Heart right ventricle (tissue), 16 donors: ENCODE data around the gene CACNA2D2. TPM values are rescaled to one million over a fixed set of nuclear protein-coding genes. Genes with fewer than 3 reads are reported as not detected.

Experiments
- ATAC-seq, 8 donors: fragments of 200-7000 bp; cut with Tn5 transposase; one replicate each; pipeline ENCODE4 v1.9.1; 2020; ENCODE audit warnings: mild to moderate bottlenecking in 8 of 8, moderate library complexity in 8 of 8, moderate number of reproducible peaks in 1 of 8
- DNase-seq, 2 donors: peaks; one replicate each; pipeline ENCODE4 v3.0.0-alpha.2; 2020
- H3K27ac ChIP-seq, 10 donors: fragments of 200-600 bp; sonication (generic) in 2 of 10; one replicate each; pipeline versions ENCODE4 v1.5.0 to v1.8.0; 2020 to 2022; ENCODE audit warnings: mild to moderate bottlenecking in 3 of 10
- H3K27me3 ChIP-seq, 7 donors: fragments of 200-600 bp; one replicate each; pipeline ENCODE4 v1.8.0; 2021 to 2022; ENCODE audit warnings: mild to moderate bottlenecking in 2 of 7
- H3K36me3 ChIP-seq, 9 donors: fragments of 200-600 bp; sonication (generic) in 1 of 9; one replicate each; pipeline versions ENCODE4 v1.5.0 to v1.8.0; 2020 to 2022; ENCODE audit warnings: mild to moderate bottlenecking in 2 of 9
- H3K4me1 ChIP-seq, 9 donors: fragments of 200-600 bp; sonication (generic) in 1 of 9; one replicate each; pipeline versions ENCODE4 v1.5.0 to v1.8.0; 2020 to 2022; ENCODE audit warnings: mild to moderate bottlenecking in 4 of 9
- H3K4me3 ChIP-seq, 10 donors: fragments of 200-600 bp; sonication (generic) in 2 of 10; one replicate each; pipeline versions ENCODE4 v1.5.0 to v1.8.0; 2020 to 2022; ENCODE audit warnings: mild to moderate bottlenecking in 7 of 10, moderate library complexity in 2 of 10
- H3K9me3 ChIP-seq, 11 donors: fragments of 200-600 bp in 10 of 11; sonication (generic) in 2 of 11; one replicate each; pipeline versions ENCODE4 v1.5.0 to v1.8.0; 2013 to 2022; ENCODE audit warnings: mild to moderate bottlenecking in 2 of 11, control low read depth in 1 of 11, moderate library complexity in 1 of 11
- WGBS, 2 donors: extraction: QIAGEN DNeasy Blood & Tissue Kit; methylation state at CpG; one replicate each; pipeline ENCODE4 v1.1.7; 2013; ENCODE audit warnings: inconsistent platforms in 1 of 2; 5-methylcytosine and 5-hydroxymethylcytosine counted together
- intact Hi-C, 10 donors: fragments of 100-400 bp; cut with DNase I; formaldehyde crosslinking; loops; one replicate each; pipeline versions ENCODE4 v1.11.1 to v1.14.2; 2022
- polyA plus RNA-seq, 2 donors: library from polyadenylated mRNA; stranded (reverse); fragments of 200-250 nt; gene quantifications; one replicate each; pipeline ENCODE4 v1.2.3, GENCODE V29; 2013
- total RNA-seq, 10 donors: library from RNA; stranded (reverse); fragmentation: NEBNext Ultra II Directional in 3 of 10; extraction: Animal tissue kit (Norgen Biotek cat#: 25700) in 3 of 10; gene quantifications; one replicate each; pipeline versions ENCODE4 v1.2.1 to v1.2.4, GENCODE V29; 2021 to 2023
- TF ChIP-seq, protein P1 (sequence below), 9 donors: fragments of 200-600 bp; sonication (generic) in 2 of 9; IDR thresholded peaks; one replicate each; pipeline versions ENCODE4 v1.5.0 to v1.8.0; 2021 to 2022; ENCODE audit warnings: antibody characterized with exemption in 9 of 9, mild to moderate bottlenecking in 5 of 9, moderate library complexity in 1 of 9
- donor health status: Arrhythmogenic right ventricular cardiomyopathy.
- donor health status: ischemic (EF 13 %, LVEDD 7.1; RV severe dilation, severe dysfunction).
- donor health status: healthy with polysubstance abuse.
- donor health status: DM: no; HTN: yes; CAD: no.
- donor health status: DM: no; HTN: no; CAD: no.
- donor health status: ischemic (EF 25% LVEDD 6.9; RV normal size, moderate dysfunction).
- donor health status: ischemic (EF 25% LVEDD 5.7; RV mildly dilated, moderate dysfunction).
- donor health status: healthy.
- donor health status: DM: yes; HTN: yes; CAD: no.
- donor health status: Ischemic cardiomyopathy.
- donor health status: ischemic (EF 35%, LVEDD 5.7; RV mildly dilated, moderate dysfunction).
- donor health status: nonischemic (EF 11% LVEDD 7.7; RV severe dilation, severe dysfunction).
- donor health status: DM: yes; HTN: yes; CAD: no.
- donor health status: PGD.
- donor health status: ischemic (EF 29% LVEDD 5.4; RV normal size, mild dysfunction).
- donor health status: nonischemic (EF 23%, LVEDD 6.1; RV moderate dilation, normal function).

CACNA2D2 gene
- total and polyA plus RNA-seq, 12 donors = 0.42 to 3.9 (median 2.4) TPM

DNA sequence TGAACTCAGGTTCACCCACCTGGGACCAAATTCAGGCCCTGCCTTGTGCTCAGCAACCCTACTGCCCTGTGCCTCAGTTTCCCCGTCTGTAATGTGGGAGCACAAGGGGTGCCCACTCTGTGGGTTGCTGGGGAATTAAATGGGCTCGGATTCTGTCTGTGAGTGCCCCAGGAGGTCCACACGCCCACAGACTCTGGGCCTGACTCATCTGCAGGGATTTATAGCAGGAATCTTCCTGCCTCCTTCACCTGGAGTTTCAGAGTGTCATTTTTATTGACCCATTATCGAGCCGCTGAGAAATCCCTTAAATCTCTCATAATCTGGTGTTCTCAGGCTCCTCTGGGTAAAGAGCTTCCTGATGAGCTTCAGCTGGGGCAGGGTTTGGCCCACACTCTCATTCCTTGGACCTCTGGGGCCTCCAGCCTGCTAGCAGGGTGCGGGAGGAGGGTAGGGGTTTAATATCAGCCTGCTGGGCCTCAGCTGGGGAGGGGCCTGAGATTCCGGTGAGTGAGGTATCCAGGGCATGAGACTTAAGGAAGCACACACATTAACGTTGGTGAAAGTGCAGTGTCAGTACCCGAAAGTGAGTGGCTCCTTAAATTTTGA is 47.7 kb upstream of the CACNA2D2 start:
- Histone ChIP-seq H3K4me1 (no peaks in the 10 kb centered on the region), H3K27ac (no peak overlapping the region), H3K4me3 (no peak overlapping the region), H3K27me3 (no peaks in the 10 kb centered on the region), H3K36me3 (no peaks in the 10 kb centered on the region), H3K9me3 (no peaks in the 10 kb centered on the region)
- intact Hi-C loops = loop anchor here in 1 of 10 donors (5.0 kb wide), 1 partner anchor 204 kb away; the partner anchor contains the start of gene ZMYND10
- ATAC-seq (no peak), DNase-seq (no peak)
- WGBS, 2 donors = 66% methylated on average over 9 of the region's 9 CpGs
- TF ChIP-seq, protein P1, sequence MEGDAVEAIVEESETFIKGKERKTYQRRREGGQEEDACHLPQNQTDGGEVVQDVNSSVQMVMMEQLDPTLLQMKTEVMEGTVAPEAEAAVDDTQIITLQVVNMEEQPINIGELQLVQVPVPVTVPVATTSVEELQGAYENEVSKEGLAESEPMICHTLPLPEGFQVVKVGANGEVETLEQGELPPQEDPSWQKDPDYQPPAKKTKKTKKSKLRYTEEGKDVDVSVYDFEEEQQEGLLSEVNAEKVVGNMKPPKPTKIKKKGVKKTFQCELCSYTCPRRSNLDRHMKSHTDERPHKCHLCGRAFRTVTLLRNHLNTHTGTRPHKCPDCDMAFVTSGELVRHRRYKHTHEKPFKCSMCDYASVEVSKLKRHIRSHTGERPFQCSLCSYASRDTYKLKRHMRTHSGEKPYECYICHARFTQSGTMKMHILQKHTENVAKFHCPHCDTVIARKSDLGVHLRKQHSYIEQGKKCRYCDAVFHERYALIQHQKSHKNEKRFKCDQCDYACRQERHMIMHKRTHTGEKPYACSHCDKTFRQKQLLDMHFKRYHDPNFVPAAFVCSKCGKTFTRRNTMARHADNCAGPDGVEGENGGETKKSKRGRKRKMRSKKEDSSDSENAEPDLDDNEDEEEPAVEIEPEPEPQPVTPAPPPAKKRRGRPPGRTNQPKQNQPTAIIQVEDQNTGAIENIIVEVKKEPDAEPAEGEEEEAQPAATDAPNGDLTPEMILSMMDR (IDR thresholded peaks at IDR 0.05) = no peak

DNA sequence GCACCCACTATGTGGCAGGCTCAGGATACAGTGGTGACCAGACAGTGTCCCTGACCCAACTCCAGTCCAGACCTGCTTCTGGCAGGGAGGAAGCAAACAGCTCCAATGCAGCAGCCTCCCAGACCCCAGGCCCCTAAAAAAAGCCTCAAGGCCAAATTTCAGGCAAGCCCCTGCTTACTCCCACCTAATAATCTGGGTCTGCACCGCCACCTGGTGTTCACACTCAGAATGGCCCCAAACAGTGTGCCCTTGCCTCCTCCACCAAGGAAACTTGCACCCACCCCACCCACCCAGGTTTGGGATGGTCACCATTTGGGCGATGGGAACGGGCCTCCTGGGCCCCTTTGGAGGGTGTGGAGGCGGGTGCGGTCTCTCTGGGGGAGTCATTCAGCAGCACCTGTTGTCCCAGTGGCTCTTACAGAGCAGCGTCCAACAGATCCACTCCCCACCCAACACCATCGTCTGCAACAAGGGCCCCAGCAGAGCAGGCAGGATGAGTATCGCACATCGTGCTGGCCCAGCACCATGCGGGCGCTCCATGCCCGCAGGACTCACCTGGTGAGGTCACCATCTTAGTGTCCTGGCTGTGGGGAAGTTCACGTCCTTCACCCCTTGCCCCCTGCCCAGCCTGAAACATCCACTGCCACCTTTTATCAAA is 46.8 kb upstream of the CACNA2D2 start:
- Histone ChIP-seq H3K4me3 (no peak overlapping the region), H3K9me3 (no peaks in the 10 kb centered on the region), H3K36me3 (no peaks in the 10 kb centered on the region), H3K4me1 (no peaks in the 10 kb centered on the region), H3K27ac (no peak overlapping the region), H3K27me3 (no peaks in the 10 kb centered on the region)
- intact Hi-C loops = loop anchor here in 1 of 10 donors (5.0 kb wide), 1 partner anchor 203 kb away; the partner anchor contains the start of gene ZMYND10
- ATAC-seq (peak; percentile 14 to 69 (median 50)), DNase-seq (peak; percentile 54 to 57)
- whole genome bisulfite sequencing, 2 donors = 44 to 49% methylated on average over 11 to 13 of the region's 13 CpGs
- TF ChIP-seq, protein P1 (IDR thresholded peaks at IDR 0.05) = peak; percentile 63 to 85 (median 82)

DNA sequence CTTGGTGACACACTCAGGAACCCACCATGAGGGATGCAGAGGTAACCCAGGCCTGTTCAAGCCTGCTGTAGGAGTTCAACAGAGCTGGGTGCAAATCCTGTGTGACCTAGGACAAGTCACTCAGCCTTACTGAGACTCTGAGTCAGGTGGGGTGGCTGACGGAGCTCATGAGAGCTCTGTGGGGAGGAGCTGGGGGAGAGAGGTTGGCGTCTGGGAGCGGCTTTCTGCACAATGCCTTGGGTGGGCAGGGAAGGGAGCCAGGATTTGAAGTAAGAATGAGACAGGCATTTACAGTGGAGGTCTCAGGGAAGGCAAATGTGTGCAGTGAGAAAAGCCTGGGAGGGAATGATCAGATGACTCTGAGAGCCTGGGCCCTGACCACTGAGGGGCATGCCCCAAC is 45.8 kb upstream of the CACNA2D2 start:
- no peaks in the 10 kb centered on the region for H3K9me3 ChIP-seq
- intact Hi-C loops = loop anchor here in 1 of 10 donors (10.0 kb wide), 1 partner anchor 174 kb away; no protein-coding TSS in a partner anchor
- WGBS, 2 donors = 90 to 96% methylated on average over 3 of the region's 3 CpGs
- no peak overlapping the region for H3K4me3 ChIP-seq
- ATAC-seq (no peak), DNase-seq (no peak)
- no peaks in the 10 kb centered on the region for H3K36me3 ChIP-seq
- H3K27me3 ChIP-seq = no peaks in the 10 kb centered on the region
- no peaks in the 10 kb centered on the region for H3K4me1 ChIP-seq
- no peak overlapping the region for H3K27ac ChIP-seq
- TF ChIP-seq, protein P1 (IDR thresholded peaks at IDR 0.05) = no peak

DNA sequence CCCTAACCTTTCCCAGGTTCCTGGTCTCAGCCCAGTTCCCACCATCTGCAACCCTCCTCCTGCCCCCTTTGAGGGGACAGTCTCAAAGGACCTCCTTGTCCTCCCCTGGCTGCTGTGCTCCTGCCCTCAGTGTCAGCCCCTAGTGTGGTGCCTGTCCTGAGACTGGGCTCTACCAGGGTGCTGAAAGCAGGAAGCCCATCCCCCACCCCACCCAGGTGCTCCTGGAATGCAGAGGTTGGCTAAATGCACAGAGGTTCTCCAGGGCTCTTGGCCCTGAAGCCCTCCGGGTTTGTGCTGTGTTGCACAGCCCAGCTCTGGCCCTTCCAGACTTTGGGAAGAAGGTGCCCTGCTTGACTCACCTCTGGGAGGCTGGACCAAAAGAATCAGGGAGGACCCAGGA is 42.3 kb upstream of the CACNA2D2 start:
- no peaks in the 10 kb centered on the region for H3K4me1 ChIP-seq
- H3K27ac ChIP-seq = no peak overlapping the region
- no peaks in the 10 kb centered on the region for H3K9me3 ChIP-seq
- H3K27me3 ChIP-seq = no peaks in the 10 kb centered on the region
- H3K4me3 ChIP-seq = no peak overlapping the region
- intact Hi-C loops = loop anchor here in 2 of 10 donors (2.0 to 10.0 kb wide), 2 partner anchors 109 to 171 kb away; no protein-coding TSS in a partner anchor
- TF ChIP-seq, protein P1 (IDR thresholded peaks at IDR 0.05) = no peak
- DNase-seq = no peak
- 76 to 80% methylated on average over 1 of the region's 1 CpG for WGBS, 2 donors
- no peak for ATAC-seq
- no peaks in the 10 kb centered on the region for H3K36me3 ChIP-seq
